ENCODE results near the gene IL31RA.

DNA sequence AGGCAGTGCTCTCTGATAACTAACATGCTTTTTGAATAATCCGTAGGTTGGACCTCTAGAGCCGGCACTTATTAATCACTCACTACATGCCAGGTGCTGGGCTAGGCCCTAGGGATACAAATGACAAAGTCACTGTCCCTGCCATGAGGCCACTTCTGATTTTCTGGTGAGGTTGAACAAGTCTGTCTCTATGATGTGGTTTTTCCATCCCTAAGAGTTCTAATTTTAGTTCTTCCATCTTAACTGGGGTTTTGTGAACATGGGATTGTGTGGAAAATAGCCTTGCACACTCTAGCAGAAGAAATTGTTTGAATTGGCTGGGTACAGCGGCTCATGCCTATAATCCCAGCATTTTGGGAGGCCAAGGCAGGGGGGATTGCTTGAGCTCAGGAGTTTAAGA lies 64.6 kb downstream of the IL31RA start:
- TF ChIP-seq SP1 (IDR thresholded peaks at IDR 0.05) = no peak
- no peak for TF ChIP-seq ELF4 (IDR thresholded peaks at IDR 0.05)
- TF ChIP-seq BHLHE40 (IDR thresholded peaks at IDR 0.05; ENCODE audit: borderline replicate concordance) = no peak
- no peak for TF ChIP-seq FOXM1 (IDR thresholded peaks at IDR 0.05; ENCODE audit: borderline replicate concordance)
- no peak for TF ChIP-seq LEF1 (IDR thresholded peaks at IDR 0.05; ENCODE audit: borderline replicate concordance)
- TF ChIP-seq, protein P1, sequence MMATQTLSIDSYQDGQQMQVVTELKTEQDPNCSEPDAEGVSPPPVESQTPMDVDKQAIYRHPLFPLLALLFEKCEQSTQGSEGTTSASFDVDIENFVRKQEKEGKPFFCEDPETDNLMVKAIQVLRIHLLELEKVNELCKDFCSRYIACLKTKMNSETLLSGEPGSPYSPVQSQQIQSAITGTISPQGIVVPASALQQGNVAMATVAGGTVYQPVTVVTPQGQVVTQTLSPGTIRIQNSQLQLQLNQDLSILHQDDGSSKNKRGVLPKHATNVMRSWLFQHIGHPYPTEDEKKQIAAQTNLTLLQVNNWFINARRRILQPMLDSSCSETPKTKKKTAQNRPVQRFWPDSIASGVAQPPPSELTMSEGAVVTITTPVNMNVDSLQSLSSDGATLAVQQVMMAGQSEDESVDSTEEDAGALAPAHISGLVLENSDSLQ (IDR thresholded peaks at IDR 0.05) = no peak

All from HEK293T (cell line).